GM23248 (cell line): ENCODE measurements around the gene ABI1.

Experiments
- EZH2 ChIP-seq: fragments of 200-600 bp; sonication (generic); IDR thresholded peaks from 2 replicates; pipeline ENCODE4 v1.6.1; 2018; ENCODE audit warnings: antibody characterized with exemption, mild to moderate bottlenecking; ENCODE audit not compliant: insufficient read depth, poor library complexity, severe bottlenecking
- EZH2phosphoT487 ChIP-seq: fragments of 200-600 bp; sonication (generic); IDR thresholded peaks from 2 replicates; pipeline ENCODE4 v1.6.1; 2018; ENCODE audit warnings: antibody characterized with exemption, moderate library complexity, mild to moderate bottlenecking, low read depth; ENCODE audit not compliant: insufficient read depth

- TF ChIP-seq EZH2phosphoT487 (no peak), EZH2 (no peak)
Observed at GRCh38 chr10:26730552-26730951, 130.2 kb downstream of the ABI1 start.
